MM.1S (cell line): ENCODE data around the gene RIPK4.

ENCODE experiments used
- DNase-seq: peaks from one replicate; pipeline ENCODE4 v3.0.0-alpha.2; 2015
- H2AFZ ChIP-seq: fragments of 300-600 bp; sonication (generic); 2 replicates; pipeline ENCODE4 v1.6.0; 2016; ENCODE audit warnings: antibody characterized with exemption, low read length
- H3F3A ChIP-seq: fragments of 300-600 bp; sonication (generic); 2 replicates; pipeline ENCODE4 v1.6.1; 2016; ENCODE audit warnings: mild to moderate bottlenecking, antibody characterized with exemption, low read length, moderate library complexity, mixed read lengths; ENCODE audit not compliant: insufficient read depth
- H3K27ac ChIP-seq: fragments of 300-600 bp; sonication (generic); 2 replicates; pipeline ENCODE4 v1.5.1; 2016; ENCODE audit warnings: mild to moderate bottlenecking, low read length
- H3K27me3 ChIP-seq: fragments of 300-600 bp; sonication (generic); replicated peaks from 2 replicates; pipeline ENCODE4 v1.6.0; 2016; ENCODE audit warnings: low read length; ENCODE audit not compliant: insufficient read depth
- H3K36me3 ChIP-seq: fragments of 300-600 bp; sonication (generic); replicated peaks from 2 replicates; pipeline ENCODE4 v1.6.1; 2016; ENCODE audit warnings: mild to moderate bottlenecking, low read length, mixed read lengths; ENCODE audit not compliant: insufficient read depth
- H3K4me1 ChIP-seq: fragments of 300-600 bp; sonication (generic); 2 replicates; pipeline ENCODE4 v1.6.1; 2016; ENCODE audit warnings: low read length, mixed read lengths
- H3K4me2 ChIP-seq: fragments of 300-600 bp; sonication (generic); 2 replicates; pipeline ENCODE4 v1.6.0; 2016; ENCODE audit warnings: low read depth, low read length
- H3K4me3 ChIP-seq: fragments of 300-600 bp; sonication (generic); 2 replicates; pipeline ENCODE4 v1.5.1; 2016; ENCODE audit warnings: low read length, mixed read lengths
- H3K79me2 ChIP-seq: fragments of 300-600 bp; sonication (generic); 2 replicates; pipeline ENCODE4 v1.6.1; 2016; ENCODE audit warnings: mixed run types, low read length, mixed read lengths
- H3K9ac ChIP-seq: fragments of 300-600 bp; sonication (generic); 2 replicates; pipeline ENCODE4 v1.6.1; 2016; ENCODE audit warnings: low read length, mixed read lengths
- H3K9me2 ChIP-seq: fragments of 300-600 bp; sonication (generic); replicated peaks from 2 replicates; pipeline ENCODE4 v1.6.1; 2016; ENCODE audit warnings: mild to moderate bottlenecking, low read length, mixed read lengths; ENCODE audit not compliant: insufficient read depth
- H3K9me3 ChIP-seq: fragments of 300-600 bp; sonication (generic); replicated peaks from 2 replicates; pipeline ENCODE4 v1.6.1; 2016; ENCODE audit warnings: mild to moderate bottlenecking, low read length, mixed read lengths; ENCODE audit not compliant: insufficient read depth
- H4K20me1 ChIP-seq: fragments of 300-600 bp; sonication (generic); 2 replicates; pipeline ENCODE4 v1.6.1; 2016; ENCODE audit warnings: mild to moderate bottlenecking, low read length, moderate library complexity, mixed read lengths; ENCODE audit not compliant: insufficient read depth
- EZH2 ChIP-seq: fragments of 300-600 bp; sonication (generic); optimal IDR thresholded peaks from 2 replicates; pipeline ENCODE3; 2017; ENCODE audit warnings: low read depth, mild to moderate bottlenecking, antibody characterized with exemption, low read length, mixed read lengths
- EZH2phosphoT487 ChIP-seq: fragments of 300-600 bp; sonication (generic); IDR thresholded peaks from 2 replicates; pipeline ENCODE4 v1.6.1; 2018; ENCODE audit warnings: antibody characterized with exemption, low read length
- TF ChIP-seq, protein P1 (sequence below): fragments of 300-600 bp; sonication (generic); IDR thresholded peaks from 2 replicates; pipeline ENCODE4 v1.5.1; 2016; ENCODE audit warnings: antibody characterized with exemption, low read length, mixed read lengths

The RIPK4 gene

DNA sequence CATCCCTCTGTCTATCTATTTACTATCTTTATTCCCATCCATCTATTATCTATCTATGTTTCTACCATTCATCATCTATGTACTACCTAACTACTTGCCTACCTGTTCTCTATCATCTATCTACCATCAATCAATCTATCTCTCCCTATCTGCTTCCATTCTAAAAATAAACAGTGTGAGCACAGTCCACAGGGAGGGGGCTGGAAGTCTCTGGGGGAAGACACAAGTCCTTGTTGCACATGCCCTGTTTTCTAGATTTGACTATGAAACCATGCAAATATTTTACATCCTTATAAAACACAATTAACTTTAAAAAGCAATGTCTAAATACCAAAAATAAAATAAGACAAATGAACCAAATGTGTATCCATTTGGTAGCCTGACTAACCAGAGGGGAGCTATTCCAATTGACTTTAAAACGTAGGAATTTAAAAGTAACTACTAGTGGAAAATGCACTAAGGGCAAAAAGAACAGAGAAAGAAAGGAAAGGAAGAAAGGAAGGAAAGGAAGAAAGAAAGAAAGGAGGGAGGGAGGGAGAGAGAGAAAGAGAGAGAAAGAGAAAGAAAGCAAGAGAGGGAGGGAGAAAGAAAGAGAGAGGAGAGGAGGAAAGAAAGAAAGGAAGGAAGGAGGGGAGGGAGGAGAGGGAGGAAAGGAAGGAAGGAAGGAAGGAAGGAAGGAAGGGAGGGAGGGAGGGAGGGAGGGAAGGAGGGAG is 13.6 kb upstream of the RIPK4 start:
- Histone ChIP-seq H3K9me2 (no peaks in the 10 kb centered on the region), H3K4me2 (no peak overlapping the region), H3K9me3 (no peaks in the 10 kb centered on the region), H3K27ac (no peak overlapping the region), H3K4me3 (no peak overlapping the region), H3K36me3 (no peaks in the 10 kb centered on the region), H3K4me1 (no peaks in the 10 kb centered on the region), H3K27me3 (peaks cover 39% of the 10 kb centered on the region), H3K9ac (no peak overlapping the region), H3F3A (no peaks in the 10 kb centered on the region), H2AFZ (no peak overlapping the region), H3K79me2 (no peaks in the 10 kb centered on the region), H4K20me1 (no peaks in the 10 kb centered on the region)
- TF ChIP-seq, protein P1, sequence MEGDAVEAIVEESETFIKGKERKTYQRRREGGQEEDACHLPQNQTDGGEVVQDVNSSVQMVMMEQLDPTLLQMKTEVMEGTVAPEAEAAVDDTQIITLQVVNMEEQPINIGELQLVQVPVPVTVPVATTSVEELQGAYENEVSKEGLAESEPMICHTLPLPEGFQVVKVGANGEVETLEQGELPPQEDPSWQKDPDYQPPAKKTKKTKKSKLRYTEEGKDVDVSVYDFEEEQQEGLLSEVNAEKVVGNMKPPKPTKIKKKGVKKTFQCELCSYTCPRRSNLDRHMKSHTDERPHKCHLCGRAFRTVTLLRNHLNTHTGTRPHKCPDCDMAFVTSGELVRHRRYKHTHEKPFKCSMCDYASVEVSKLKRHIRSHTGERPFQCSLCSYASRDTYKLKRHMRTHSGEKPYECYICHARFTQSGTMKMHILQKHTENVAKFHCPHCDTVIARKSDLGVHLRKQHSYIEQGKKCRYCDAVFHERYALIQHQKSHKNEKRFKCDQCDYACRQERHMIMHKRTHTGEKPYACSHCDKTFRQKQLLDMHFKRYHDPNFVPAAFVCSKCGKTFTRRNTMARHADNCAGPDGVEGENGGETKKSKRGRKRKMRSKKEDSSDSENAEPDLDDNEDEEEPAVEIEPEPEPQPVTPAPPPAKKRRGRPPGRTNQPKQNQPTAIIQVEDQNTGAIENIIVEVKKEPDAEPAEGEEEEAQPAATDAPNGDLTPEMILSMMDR: no peak
- TF ChIP-seq EZH2 (no peak), EZH2phosphoT487 (no peak)
- DNase-seq: no peak

DNA sequence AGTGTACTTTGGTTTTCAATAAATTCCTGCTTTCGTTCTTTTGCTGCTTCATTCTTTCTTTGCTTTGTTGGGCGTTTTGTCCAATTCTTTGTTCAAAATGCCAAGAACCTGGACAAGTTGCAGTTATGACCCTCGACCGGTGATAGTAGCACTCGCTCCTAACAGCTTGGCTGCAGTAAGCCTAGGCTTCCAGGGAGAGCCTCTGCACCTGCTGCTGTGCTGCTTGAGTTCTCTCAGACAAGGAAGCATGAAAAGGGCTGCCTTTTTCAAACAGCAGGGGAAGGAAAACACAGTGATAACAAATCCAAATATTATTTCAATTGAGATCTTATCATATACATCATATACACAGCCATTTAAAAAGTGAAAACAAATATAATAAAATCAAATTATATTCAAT is 12.8 kb upstream of the RIPK4 start:
- Histone ChIP-seq H2AFZ (no peak overlapping the region), H3K4me1 (no peaks in the 10 kb centered on the region), H3K9ac (no peak overlapping the region), H3K4me2 (no peak overlapping the region), H4K20me1 (no peaks in the 10 kb centered on the region), H3K9me3 (no peaks in the 10 kb centered on the region), H3K36me3 (no peaks in the 10 kb centered on the region), H3K79me2 (no peaks in the 10 kb centered on the region), H3K4me3 (no peak overlapping the region), H3K9me2 (no peaks in the 10 kb centered on the region), H3F3A (no peaks in the 10 kb centered on the region), H3K27me3 (peaks cover 48% of the 10 kb centered on the region), H3K27ac (no peak overlapping the region)
- TF ChIP-seq EZH2 (no peak), EZH2phosphoT487 (no peak)
- TF ChIP-seq, protein P1: no peak
- no peak for DNase-seq

DNA sequence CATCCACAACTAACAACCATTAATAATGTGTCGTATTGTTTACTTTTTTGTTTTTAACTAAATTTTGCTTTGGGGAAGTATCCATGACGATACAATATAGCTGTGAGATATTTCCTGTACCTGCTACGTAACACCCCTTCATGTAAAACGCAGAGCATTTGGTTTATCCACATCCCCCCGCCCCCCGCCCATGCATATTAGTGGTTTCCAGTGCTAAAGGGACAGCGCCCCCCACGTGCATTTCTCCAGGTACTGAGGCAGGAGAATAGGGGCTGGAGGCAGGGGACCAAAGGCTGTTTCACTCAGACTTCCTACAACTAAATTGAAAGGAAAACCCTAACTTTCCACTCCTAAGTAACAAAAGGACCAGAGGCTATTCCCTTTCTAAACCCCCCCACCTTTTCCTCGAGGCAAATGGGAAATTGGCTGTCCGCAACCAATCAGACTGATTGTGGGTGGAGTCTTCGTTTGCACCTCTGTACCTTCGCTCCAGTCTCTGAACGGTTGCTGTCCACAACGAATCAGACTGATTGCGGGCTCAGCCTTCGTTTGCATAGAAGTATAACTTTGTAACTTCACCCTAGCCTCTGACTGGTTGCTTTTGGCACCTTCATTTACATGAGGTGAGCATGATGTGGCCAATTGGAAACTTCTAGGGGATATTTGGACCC is 12.2 kb upstream of the RIPK4 start:
- no peaks in the 10 kb centered on the region for H3K4me1 ChIP-seq
- H3K36me3 ChIP-seq: no peaks in the 10 kb centered on the region
- no peaks in the 10 kb centered on the region for H3K79me2 ChIP-seq
- no peak overlapping the region for H3K4me2 ChIP-seq
- H2AFZ ChIP-seq: no peak overlapping the region
- H3F3A ChIP-seq: no peaks in the 10 kb centered on the region
- no peak for DNase-seq
- H3K9me2 ChIP-seq: no peaks in the 10 kb centered on the region
- no peak overlapping the region for H3K4me3 ChIP-seq
- H3K9me3 ChIP-seq: no peaks in the 10 kb centered on the region
- H3K27me3 ChIP-seq: peaks cover 54% of the 10 kb centered on the region
- H4K20me1 ChIP-seq: no peaks in the 10 kb centered on the region
- TF ChIP-seq EZH2 (no peak), EZH2phosphoT487 (no peak)
- TF ChIP-seq, protein P1: no peak
- no peak overlapping the region for H3K9ac ChIP-seq
- H3K27ac ChIP-seq: no peak overlapping the region
